Measurements from ENCODE around the gene SLC17A9.

GRCh38 chr20:62920039-62920645 lies 32.4 kb upstream of the SLC17A9 start:
- TF ChIP-seq CTCF (conservative IDR thresholded peaks at IDR 0.05) (no peak), EZH2 (IDR thresholded peaks at IDR 0.05; ENCODE audit: low read depth) (no peak)

All from PC-9 (cell line).